ENCODE data around the gene APPL2. TPM values are rescaled to one million over a fixed set of nuclear protein-coding genes. Genes with fewer than 3 reads are reported as not detected.
"Not testable (repeated sequence)": the region's sequence is repeated elsewhere in the genome, so short reads cannot be mapped to it uniquely, and the experiment has no call there.

APPL2 gene
- total RNA-seq, 4 donors from 2014 or later = 39.9 to 67.5 (median 59.1) TPM

DNA sequence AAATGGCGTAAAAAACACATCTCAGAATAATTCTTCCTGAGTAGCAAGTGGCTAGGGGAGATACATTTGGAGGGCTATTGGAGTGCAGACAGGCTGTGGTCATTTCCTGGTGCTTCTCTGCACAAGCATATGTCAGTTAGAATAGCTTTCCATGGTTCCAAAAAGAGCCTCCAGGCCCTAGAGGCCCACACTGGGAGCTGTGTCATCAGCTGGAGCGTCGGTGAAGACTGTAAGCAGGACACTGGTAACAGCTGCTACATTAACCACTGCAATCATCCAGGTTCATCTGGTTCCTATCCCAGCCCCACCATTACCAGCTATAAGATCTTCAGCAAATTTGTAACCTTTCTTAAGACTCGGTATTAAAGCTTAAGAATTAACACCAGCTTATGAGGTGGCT, 31.7 kb upstream of the APPL2 start:
- TF ChIP-seq, protein P1, sequence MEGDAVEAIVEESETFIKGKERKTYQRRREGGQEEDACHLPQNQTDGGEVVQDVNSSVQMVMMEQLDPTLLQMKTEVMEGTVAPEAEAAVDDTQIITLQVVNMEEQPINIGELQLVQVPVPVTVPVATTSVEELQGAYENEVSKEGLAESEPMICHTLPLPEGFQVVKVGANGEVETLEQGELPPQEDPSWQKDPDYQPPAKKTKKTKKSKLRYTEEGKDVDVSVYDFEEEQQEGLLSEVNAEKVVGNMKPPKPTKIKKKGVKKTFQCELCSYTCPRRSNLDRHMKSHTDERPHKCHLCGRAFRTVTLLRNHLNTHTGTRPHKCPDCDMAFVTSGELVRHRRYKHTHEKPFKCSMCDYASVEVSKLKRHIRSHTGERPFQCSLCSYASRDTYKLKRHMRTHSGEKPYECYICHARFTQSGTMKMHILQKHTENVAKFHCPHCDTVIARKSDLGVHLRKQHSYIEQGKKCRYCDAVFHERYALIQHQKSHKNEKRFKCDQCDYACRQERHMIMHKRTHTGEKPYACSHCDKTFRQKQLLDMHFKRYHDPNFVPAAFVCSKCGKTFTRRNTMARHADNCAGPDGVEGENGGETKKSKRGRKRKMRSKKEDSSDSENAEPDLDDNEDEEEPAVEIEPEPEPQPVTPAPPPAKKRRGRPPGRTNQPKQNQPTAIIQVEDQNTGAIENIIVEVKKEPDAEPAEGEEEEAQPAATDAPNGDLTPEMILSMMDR (IDR thresholded peaks at IDR 0.05) = no peak
- DNase-seq (ENCODE audit: low spot score) = no peak
- ATAC-seq (ENCODE audit: low FRiP score) = no peak

DNA sequence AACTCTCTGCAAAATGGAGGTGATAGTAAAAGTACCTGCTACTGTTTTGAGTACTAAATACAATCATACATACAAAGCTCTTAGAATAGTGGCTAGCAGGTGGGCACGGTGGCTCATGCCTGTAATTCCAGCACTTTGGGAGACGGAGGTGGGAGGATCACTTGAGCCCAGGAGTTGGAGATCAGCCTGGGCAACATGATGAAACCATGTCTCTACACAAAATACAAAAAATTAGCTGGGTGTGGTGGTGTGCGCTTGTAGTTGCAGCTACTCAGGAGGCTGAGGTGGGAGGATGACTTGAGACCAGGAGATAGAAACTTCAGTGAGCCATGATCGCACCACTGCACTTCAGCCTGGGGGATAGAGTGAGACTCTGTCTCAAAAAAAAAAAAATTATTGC, 28.8 kb upstream of the APPL2 start:
- no peak for DNase-seq (ENCODE audit: low spot score)
- TF ChIP-seq, protein P1 (IDR thresholded peaks at IDR 0.05) = no peak
- no peak for ATAC-seq (ENCODE audit: low FRiP score)

DNA sequence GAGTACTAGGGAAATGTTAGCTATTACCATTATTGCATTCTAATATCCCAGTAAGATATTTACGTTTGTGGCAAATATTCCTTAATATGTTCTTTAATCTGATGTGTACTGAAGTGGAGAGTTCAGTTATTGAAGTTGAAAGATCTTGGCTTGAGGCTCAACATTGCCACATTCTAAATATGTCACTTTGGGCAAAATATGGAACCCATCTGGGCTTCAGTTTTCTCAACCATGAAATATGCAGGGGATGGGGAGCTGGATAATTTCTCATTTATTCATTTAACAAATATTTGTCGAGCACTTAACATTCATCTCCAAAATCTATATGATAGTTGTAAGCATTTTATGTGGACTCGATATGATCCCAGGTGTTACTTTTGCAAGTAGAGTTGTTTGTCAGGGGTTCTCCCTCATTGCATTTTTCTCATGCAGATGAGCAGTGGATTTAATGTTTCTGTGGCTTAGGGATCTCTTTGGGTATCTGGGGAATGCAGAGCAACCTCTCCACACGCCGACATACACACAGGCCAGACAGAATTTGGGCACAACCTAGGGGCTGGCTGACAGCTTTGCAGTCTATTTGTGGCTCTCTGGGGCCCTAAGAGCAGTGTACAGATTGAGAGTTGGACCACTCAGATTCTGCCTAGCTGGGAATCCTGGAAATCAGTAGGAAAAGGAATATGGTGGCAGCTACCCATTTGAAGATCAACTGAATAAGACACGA, 26.6 kb upstream of the APPL2 start:
- DNase-seq (ENCODE audit: low spot score) (no peak), ATAC-seq (ENCODE audit: low FRiP score) (no peak)
- TF ChIP-seq, protein P1 (IDR thresholded peaks at IDR 0.05) = no peak

DNA sequence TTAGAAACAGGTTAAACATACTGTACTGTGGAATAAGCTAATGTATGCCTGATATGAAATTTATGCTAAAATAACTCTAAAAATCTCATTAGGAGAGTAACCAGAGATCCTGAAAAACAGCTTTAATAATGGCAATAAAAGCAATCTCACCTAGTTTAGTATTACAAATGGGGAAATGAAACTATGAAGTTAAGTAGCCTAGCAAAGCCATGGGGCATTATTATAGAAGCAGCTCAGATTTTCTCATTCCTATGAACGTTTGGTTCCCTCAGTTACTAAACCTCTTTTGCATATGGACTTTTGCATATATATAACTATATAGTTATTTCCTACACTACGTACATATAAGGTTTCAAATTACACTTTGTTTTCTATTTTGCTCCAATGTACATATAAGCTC, 25.0 kb upstream of the APPL2 start:
- ATAC-seq (ENCODE audit: low FRiP score) (no peak), DNase-seq (ENCODE audit: low spot score) (no peak)
- TF ChIP-seq, protein P1 (IDR thresholded peaks at IDR 0.05) = no peak

DNA sequence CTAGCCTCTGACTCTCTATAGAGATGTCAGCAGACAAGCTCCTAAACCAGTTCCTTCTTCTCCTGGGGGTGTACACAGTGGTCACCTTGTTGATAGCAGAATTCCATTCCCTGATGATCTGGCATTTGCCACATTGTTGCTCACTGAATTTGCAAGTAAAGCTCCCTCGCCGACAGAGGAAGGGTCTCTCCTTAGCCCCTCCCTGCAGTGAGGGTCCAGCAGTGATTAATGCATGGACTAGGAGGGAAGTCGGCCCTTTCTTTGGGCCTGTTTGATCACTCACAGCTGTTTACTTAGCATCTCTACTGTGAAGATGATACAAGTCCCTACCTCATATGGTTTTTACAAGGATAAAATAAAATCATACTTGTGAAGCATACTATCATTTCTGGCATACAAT, 23.3 kb upstream of the APPL2 start:
- DNase-seq (ENCODE audit: low spot score) (no peak), ATAC-seq (ENCODE audit: low FRiP score) (no peak)
- TF ChIP-seq, protein P1 (IDR thresholded peaks at IDR 0.05) = no peak

GRCh38 chr12:105257321-105257728, 21.4 kb upstream of the APPL2 start:
- ATAC-seq (ENCODE audit: low FRiP score) (peak; percentile 81), DNase-seq (ENCODE audit: low spot score) (no peak)
- TF ChIP-seq, protein P1 (IDR thresholded peaks at IDR 0.05) = no peak

GRCh38 chr12:105256921-105257320, 20.9 kb upstream of the APPL2 start:
- TF ChIP-seq, protein P1 (IDR thresholded peaks at IDR 0.05) = no peak
- ATAC-seq (ENCODE audit: low FRiP score) (peak; percentile 27), DNase-seq (ENCODE audit: low spot score) (no peak)

- ATAC-seq (ENCODE audit: low FRiP score); DNase-seq (ENCODE audit: low spot score): not testable (repeated sequence)
These were observed 20.5 kb upstream of the APPL2 start for GRCh38 chr12:105256431-105256830.
